Activated T-cell treated with anti-CD3 and anti-CD28 coated beads, Interleukin-2, amount 50 U/mL, for 4 hours (primary cell): ENCODE measurements around the gene BTBD19. TPM values are rescaled to one million over a fixed set of nuclear protein-coding genes. Genes with fewer than 3 reads are reported as not detected.

ENCODE experiments used
- ATAC-seq, 2 donors: fragments of 200-7000 bp; cut with Tn5 transposase; one replicate each; pipeline ENCODE4 v1.10.0; 2021
- DNase-seq: peaks from one replicate; pipeline ENCODE4 v3.0.0-alpha.2; 2020
- H3K27me3 Mint-ChIP-seq: one replicate; pipeline ENCODE4 v1.8.0; 2021; ENCODE audit warnings: low read depth, mixed read lengths
- H3K36me3 Mint-ChIP-seq: one replicate; pipeline ENCODE4 v1.8.0; 2022; ENCODE audit warnings: mixed read lengths; ENCODE audit not compliant: insufficient read depth
- H3K4me1 Mint-ChIP-seq: one replicate; pipeline ENCODE4 v1.8.0; 2021; ENCODE audit warnings: low read depth, mixed read lengths
- H3K4me3 Mint-ChIP-seq: one replicate; pipeline ENCODE4 v1.8.0; 2021; ENCODE audit warnings: mild to moderate bottlenecking, moderate library complexity, mixed read lengths
- H3K9me3 Mint-ChIP-seq: one replicate; pipeline ENCODE4 v1.8.0; 2021; ENCODE audit warnings: mixed read lengths
- total RNA-seq, 3 donors: library from RNA; stranded (reverse); gene quantifications; one replicate each; pipeline ENCODE4 v1.2.1, GENCODE V29; 2021

The BTBD19 gene
- total RNA-seq, 3 donors from 2014 or later: 8.2 to 14.0 (median 8.3) TPM

GRCh38 chr1:44799770-44800584 lies 8.3 kb upstream of the BTBD19 start, which contains the start of gene PLK3:
PLK3 (plus strand) TSS chr1:44800377; CDS start chr1:44800464, 87 bp downstream.
- peak within 1 kb of the TSS; percentile 96 for H3K4me3 Mint-ChIP-seq
- H3K27me3 Mint-ChIP-seq: no peaks in the 10 kb centered on the region
- ATAC-seq (peak; percentile 82), DNase-seq (peak; percentile 98)
- no peaks in the 10 kb centered on the region for H3K9me3 Mint-ChIP-seq
- H3K36me3 Mint-ChIP-seq: peaks cover 33% of the 10 kb centered on the region
- peaks cover 33% of the 10 kb centered on the region for H3K4me1 Mint-ChIP-seq

- H3K4me1 Mint-ChIP-seq: peaks cover 44% of the 10 kb centered on the region
- H3K27me3 Mint-ChIP-seq: no peaks in the 10 kb centered on the region
- peaks cover 44% of the 10 kb centered on the region for H3K36me3 Mint-ChIP-seq
- H3K4me3 Mint-ChIP-seq: peak overlapping the region; percentile 93
- no peaks in the 10 kb centered on the region for H3K9me3 Mint-ChIP-seq
- DNase-seq: no peak
- ATAC-seq: peak; percentile 12 to 19
Observed at GRCh38 chr1:44801491-44802305, 6.6 kb upstream of the BTBD19 start.

- DNase-seq: no peak
- no peak for ATAC-seq
- peak overlapping the region; percentile 93 for H3K4me3 Mint-ChIP-seq
- no peaks in the 10 kb centered on the region for H3K27me3 Mint-ChIP-seq
- H3K4me1 Mint-ChIP-seq: peaks cover 51% of the 10 kb centered on the region
- peaks cover 52% of the 10 kb centered on the region for H3K36me3 Mint-ChIP-seq
- H3K9me3 Mint-ChIP-seq: no peaks in the 10 kb centered on the region
Observed at GRCh38 chr1:44802306-44803061, 5.8 kb upstream of the BTBD19 start.

- ATAC-seq (no peak), DNase-seq (no peak)
- Mint-ChIP-seq H3K4me3 (peak overlapping the region; percentile 93), H3K36me3 (peaks cover 53% of the 10 kb centered on the region), H3K9me3 (no peaks in the 10 kb centered on the region), H3K27me3 (no peaks in the 10 kb centered on the region), H3K4me1 (peaks cover 56% of the 10 kb centered on the region)
Observed at GRCh38 chr1:44803062-44803311, 5.3 kb upstream of the BTBD19 start.

GRCh38 chr1:44803312-44804095 lies 4.8 kb upstream of the BTBD19 start:
- Mint-ChIP-seq H3K36me3 (peaks cover 53% of the 10 kb centered on the region), H3K27me3 (no peaks in the 10 kb centered on the region), H3K4me3 (peak overlapping the region; percentile 93), H3K4me1 (peaks cover 60% of the 10 kb centered on the region), H3K9me3 (no peaks in the 10 kb centered on the region)
- DNase-seq: no peak
- no peak for ATAC-seq

GRCh38 chr1:44805311-44806024 lies 2.9 kb upstream of the BTBD19 start:
- H3K4me3 Mint-ChIP-seq: peak overlapping the region; percentile 93
- H3K27me3 Mint-ChIP-seq: no peaks in the 10 kb centered on the region
- DNase-seq: no peak
- H3K4me1 Mint-ChIP-seq: peaks cover 72% of the 10 kb centered on the region
- peaks cover 55% of the 10 kb centered on the region for H3K36me3 Mint-ChIP-seq
- no peaks in the 10 kb centered on the region for H3K9me3 Mint-ChIP-seq
- no peak for ATAC-seq

- ATAC-seq (no peak), DNase-seq (no peak)
- H3K9me3 Mint-ChIP-seq: no peaks in the 10 kb centered on the region
- no peaks in the 10 kb centered on the region for H3K27me3 Mint-ChIP-seq
- peak overlapping the region; percentile 93 for H3K4me3 Mint-ChIP-seq
- H3K36me3 Mint-ChIP-seq: peaks cover 54% of the 10 kb centered on the region
- peaks cover 79% of the 10 kb centered on the region for H3K4me1 Mint-ChIP-seq
Observed at GRCh38 chr1:44806025-44806703, 2.2 kb upstream of the BTBD19 start.

GRCh38 chr1:44806704-44807363 lies 1.5 kb upstream of the BTBD19 start, which contains the start of gene DYNLT4:
DYNLT4 (minus strand) TSS chr1:44807351; CDS start chr1:44806668, 683 bp downstream.
- peaks cover 84% of the 10 kb centered on the region for H3K4me1 Mint-ChIP-seq
- peak within 1 kb of the TSS; percentile 71 for H3K4me3 Mint-ChIP-seq
- peaks cover 55% of the 10 kb centered on the region for H3K36me3 Mint-ChIP-seq
- DNase-seq (no peak), ATAC-seq (peak; percentile 5 to 6)
- no peaks in the 10 kb centered on the region for H3K9me3 Mint-ChIP-seq
- no peaks in the 10 kb centered on the region for H3K27me3 Mint-ChIP-seq

- H3K36me3 Mint-ChIP-seq: peaks cover 49% of the 10 kb centered on the region
- ATAC-seq (peak; percentile 60 to 64), DNase-seq (peak; percentile 85)
- H3K4me1 Mint-ChIP-seq: peaks cover 83% of the 10 kb centered on the region
- no peaks in the 10 kb centered on the region for H3K27me3 Mint-ChIP-seq
- no peaks in the 10 kb centered on the region for H3K9me3 Mint-ChIP-seq
- peak overlapping the region; percentile 71 for H3K4me3 Mint-ChIP-seq
Observed at GRCh38 chr1:44807364-44808062, 810 bp upstream of the BTBD19 start.

- H3K4me1 Mint-ChIP-seq: peaks cover 75% of the 10 kb centered on the region
- ATAC-seq (peak; percentile 51 to 59), DNase-seq (peak; percentile 82)
- H3K4me3 Mint-ChIP-seq: peak overlapping the region; percentile 71
- H3K36me3 Mint-ChIP-seq: peaks cover 33% of the 10 kb centered on the region
- H3K9me3 Mint-ChIP-seq: no peaks in the 10 kb centered on the region
- no peaks in the 10 kb centered on the region for H3K27me3 Mint-ChIP-seq
Observed at GRCh38 chr1:44808938-44809917, 905 bp downstream of the BTBD19 start.

- Mint-ChIP-seq H3K4me1 (peaks cover 77% of the 10 kb centered on the region), H3K9me3 (no peaks in the 10 kb centered on the region), H3K36me3 (peaks cover 30% of the 10 kb centered on the region), H3K4me3 (peak overlapping the region; percentile 71), H3K27me3 (no peaks in the 10 kb centered on the region)
- peak; percentile 37 for DNase-seq
- no peak for ATAC-seq
Observed at GRCh38 chr1:44810101-44810761, 1.9 kb downstream of the BTBD19 start.
